H9 (cell line): Measurements from ENCODE around the gene MRPL51. TPM values are rescaled to one million over a fixed set of nuclear protein-coding genes. Genes with fewer than 3 reads are reported as not detected.

Experiments used
- DNase-seq: peaks from one replicate; pipeline ENCODE4 v3.0.0-alpha.2; 2017
- H2AFZ ChIP-seq: one replicate; pipeline ENCODE4 v1.6.1; 2013; ENCODE audit warnings: mild to moderate bottlenecking, low read length, control low read depth, moderate library complexity
- H2AK5ac ChIP-seq: 2 replicates; pipeline ENCODE4 v1.6.1; 2013; ENCODE audit warnings: low read length, control low read depth, mixed read lengths; ENCODE audit not compliant: insufficient read length
- H2BK120ac ChIP-seq: one replicate; pipeline ENCODE4 v1.6.1; 2013; ENCODE audit warnings: low read depth, mild to moderate bottlenecking, low read length, control low read depth, inconsistent platforms; ENCODE audit not compliant: poor library complexity, severe bottlenecking
- H2BK12ac ChIP-seq: 2 replicates; pipeline ENCODE4 v1.6.1; 2013; ENCODE audit warnings: low read length, control low read depth, mixed read lengths, low read depth; ENCODE audit not compliant: insufficient read length
- H2BK15ac ChIP-seq: 2 replicates; pipeline ENCODE4 v1.6.1; 2013; ENCODE audit warnings: low read depth, low read length, control low read depth
- H2BK20ac ChIP-seq: one replicate; pipeline ENCODE4 v1.6.1; 2013; ENCODE audit warnings: low read depth, mild to moderate bottlenecking, low read length, control low read depth, inconsistent platforms; ENCODE audit not compliant: poor library complexity, severe bottlenecking
- H2BK5ac ChIP-seq: 2 replicates; pipeline ENCODE4 v1.6.1; 2013; ENCODE audit warnings: low read length, control low read depth, mixed read lengths; ENCODE audit not compliant: insufficient read length
- H3K14ac ChIP-seq: 2 replicates; pipeline ENCODE4 v1.6.1; 2013; ENCODE audit warnings: low read length, control low read depth; ENCODE audit not compliant: insufficient read depth
- H3K18ac ChIP-seq: 2 replicates; pipeline ENCODE4 v1.6.1; 2013; ENCODE audit warnings: low read depth, mild to moderate bottlenecking, mixed read lengths, low read length, control low read depth; ENCODE audit not compliant: insufficient read length
- H3K23ac ChIP-seq: 2 replicates; pipeline ENCODE4 v1.6.1; 2013; ENCODE audit warnings: low read length, control low read depth, mixed read lengths, low read depth; ENCODE audit not compliant: insufficient read length
- H3K23me2 ChIP-seq: 2 replicates; pipeline ENCODE4 v1.6.1; 2013; ENCODE audit warnings: low read depth, mild to moderate bottlenecking, mixed read lengths, low read length, control low read depth; ENCODE audit not compliant: insufficient read length, poor library complexity, severe bottlenecking
- H3K27ac ChIP-seq: 2 replicates; pipeline ENCODE4 v1.5.1; 2013; ENCODE audit warnings: low read length, control low read depth, mixed read lengths, low read depth; ENCODE audit not compliant: insufficient read length
- H3K27me3 ChIP-seq: 2 replicates; pipeline ENCODE4 v1.6.1; 2013; ENCODE audit warnings: low read length, control low read depth, inconsistent platforms; ENCODE audit not compliant: insufficient read depth
- H3K4ac ChIP-seq: 2 replicates; pipeline ENCODE4 v1.6.1; 2013; ENCODE audit warnings: low read depth, mild to moderate bottlenecking, control low read depth, inconsistent platforms, low read length, moderate library complexity
- H3K4me1 ChIP-seq: 2 replicates; pipeline ENCODE4 v1.6.1; 2013; ENCODE audit warnings: low read length, control low read depth, inconsistent platforms; ENCODE audit not compliant: insufficient read depth
- H3K4me2 ChIP-seq: 2 replicates; pipeline ENCODE4 v1.6.1; 2013; ENCODE audit warnings: low read length, control low read depth, mixed read lengths; ENCODE audit not compliant: insufficient read length, insufficient read depth
- H3K56ac ChIP-seq: 2 replicates; pipeline ENCODE4 v1.6.1; 2013; ENCODE audit warnings: low read depth, mild to moderate bottlenecking, mixed read lengths, low read length, control low read depth; ENCODE audit not compliant: insufficient read length
- H3K79me1 ChIP-seq: 2 replicates; pipeline ENCODE4 v1.6.1; 2013; ENCODE audit warnings: low read depth, mild to moderate bottlenecking, moderate library complexity, low read length, control low read depth, inconsistent platforms; ENCODE audit not compliant: insufficient read depth, poor library complexity, severe bottlenecking
- H3K79me2 ChIP-seq: 2 replicates; pipeline ENCODE4 v1.6.1; 2013; ENCODE audit warnings: low read length, control low read depth, inconsistent platforms; ENCODE audit not compliant: insufficient read depth
- H3K9ac ChIP-seq: 2 replicates; pipeline ENCODE4 v1.6.1; 2013; ENCODE audit warnings: low read length, control low read depth, mixed read lengths; ENCODE audit not compliant: insufficient read length; ENCODE audit errors: extremely low read depth
- H3K9me3 ChIP-seq: one replicate; pipeline ENCODE4 v1.6.1; 2013; ENCODE audit warnings: low read depth, low read length, inconsistent platforms; ENCODE audit not compliant: control insufficient read depth
- H3T11ph ChIP-seq: one replicate; pipeline ENCODE4 v1.6.1; 2013; ENCODE audit warnings: mild to moderate bottlenecking, low read length, control low read depth, inconsistent platforms
- H4K20me1 ChIP-seq: one replicate; pipeline ENCODE4 v1.6.1; 2013; ENCODE audit not compliant: control insufficient read depth, insufficient read length, insufficient read depth
- H4K5ac ChIP-seq: 2 replicates; pipeline ENCODE4 v1.6.1; 2013; ENCODE audit warnings: low read depth, mild to moderate bottlenecking, mixed read lengths, low read length, control low read depth; ENCODE audit not compliant: insufficient read length
- H4K8ac ChIP-seq: replicated peaks from 2 replicates; pipeline ENCODE4 v1.6.1; 2013; ENCODE audit warnings: low read length, control low read depth, mixed read lengths, low read depth; ENCODE audit not compliant: insufficient read length
- H4K91ac ChIP-seq: 2 replicates; pipeline ENCODE4 v1.6.1; 2013; ENCODE audit warnings: low read depth, mild to moderate bottlenecking, moderate library complexity, mixed read lengths, low read length, control low read depth; ENCODE audit not compliant: insufficient read length
- H3K27ac Mint-ChIP-seq, 3 experiments: 2 replicates in 2 of 3; 3 replicates in 1 of 3; pipeline ENCODE4 v1.8.0; 2020 to 2021; ENCODE audit warnings: mixed read lengths in 3 of 3, mild to moderate bottlenecking in 1 of 3, moderate library complexity in 1 of 3
- H3K27me3 Mint-ChIP-seq: 2 replicates; pipeline ENCODE4 v1.8.0; 2021; ENCODE audit warnings: low read depth, mild to moderate bottlenecking, moderate library complexity, mixed read lengths
- H3K36me3 Mint-ChIP-seq, 3 experiments: 2 replicates in 2 of 3; 3 replicates in 1 of 3; pipeline ENCODE4 v1.8.0; 2020 to 2021; ENCODE audit warnings: low read depth in 3 of 3, mixed read lengths in 3 of 3; ENCODE audit not compliant: insufficient read depth in 1 of 3
- H3K4me1 Mint-ChIP-seq, 2 experiments: 2 replicates each; pipeline ENCODE4 v1.8.0; 2020; ENCODE audit warnings: mixed read lengths in 2 of 2
- H3K4me3 Mint-ChIP-seq, 2 experiments: 2 replicates in 1 of 2; 3 replicates in 1 of 2; pipeline ENCODE4 v1.8.0; 2020 to 2021; ENCODE audit warnings: mild to moderate bottlenecking in 2 of 2, mixed read lengths in 2 of 2, moderate library complexity in 1 of 2
- H3K9me3 Mint-ChIP-seq, 2 experiments: 2 replicates in 1 of 2; 3 replicates in 1 of 2; pipeline ENCODE4 v1.8.0; 2020; ENCODE audit warnings: mild to moderate bottlenecking in 2 of 2, mixed read lengths in 2 of 2, moderate library complexity in 1 of 2
- WGBS: extraction: QIAGEN DNeasy Blood & Tissue Kit; methylation state at CpG from one replicate; pipeline ENCODE4 v1.1.7; 2013; ENCODE audit warnings: missing lambda C conversion rate, low lambda C conversion rate, mixed read lengths; ENCODE audit not compliant: insufficient read length; ENCODE audit errors: extremely low coverage; 5-methylcytosine and 5-hydroxymethylcytosine counted together
- total RNA-seq: library from RNA; stranded (reverse); gene quantifications from 2 replicates; pipeline ENCODE4 v1.2.1, GENCODE V29; 2021
- TF ChIP-seq, protein P1 (sequence below): fragments of 200-600 bp; sonication (generic); conservative IDR thresholded peaks from 3 replicates; pipeline ENCODE4 v1.8.0; 2021; ENCODE audit warnings: antibody characterized with exemption, mild to moderate bottlenecking

MRPL51 gene
- total RNA-seq, 1 experiment from 2014 or later = 329 TPM

DNA sequence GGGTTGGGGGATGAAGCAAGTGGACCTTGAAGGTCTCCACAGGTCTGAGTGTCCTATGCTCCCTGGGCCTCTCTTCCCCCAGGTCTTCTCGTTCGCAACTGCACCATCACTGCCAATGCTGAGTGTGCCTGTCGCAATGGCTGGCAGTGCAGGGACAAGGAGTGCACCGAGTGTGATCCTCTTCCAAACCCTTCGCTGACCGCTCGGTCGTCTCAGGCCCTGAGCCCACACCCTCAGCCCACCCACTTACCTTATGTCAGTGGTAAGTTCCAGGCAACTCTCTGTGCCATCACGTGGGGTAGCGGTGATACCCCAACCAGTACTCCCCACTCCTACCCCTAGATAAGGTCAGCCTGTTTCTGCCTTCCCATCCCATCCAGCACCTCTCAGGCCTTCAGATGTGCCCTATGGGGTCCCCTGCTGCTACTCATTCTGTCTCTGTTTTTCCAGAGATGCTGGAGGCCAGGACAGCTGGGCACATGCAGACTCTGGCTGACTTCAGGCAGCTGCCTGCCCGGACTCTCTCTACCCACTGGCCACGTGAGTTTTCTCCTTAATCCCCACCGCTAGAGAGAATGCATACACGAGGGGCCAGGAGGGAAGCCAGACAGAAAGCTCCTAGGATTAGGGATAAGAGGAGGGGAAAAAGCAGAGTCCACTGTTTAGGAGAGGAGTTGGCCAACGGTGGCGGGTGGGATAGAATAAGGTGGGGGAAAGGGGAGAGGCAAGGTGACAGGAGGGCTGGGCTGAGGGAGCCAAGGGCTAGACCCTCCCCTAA, 42.8 kb downstream of the MRPL51 start:
- H3K4me1 Mint-ChIP-seq = peaks cover 40 to 49% of the 10 kb centered on the region in 2 experiments
- Histone ChIP-seq H3K23ac (no peak overlapping the region), H2BK15ac (no peak overlapping the region), H2BK120ac (no peak overlapping the region), H3K79me2 (no peaks in the 10 kb centered on the region), H2BK12ac (no peak overlapping the region), H3K4ac (no peak overlapping the region), H3K18ac (no peak overlapping the region), H3K14ac (peak overlapping the region; percentile 26; the same call in 1 of the 2 replicates), H3K9me3 (no peaks in the 10 kb centered on the region), H3K79me1 (no peaks in the 10 kb centered on the region), H3K9ac (no peak overlapping the region), H2AK5ac (no peak overlapping the region), H4K8ac (no peak overlapping the region), H3T11ph (no peak overlapping the region), H2BK5ac (no peak overlapping the region), H3K27ac (no peak overlapping the region), H4K91ac (no peak overlapping the region), H4K5ac (no peak overlapping the region), H3K23me2 (peaks cover 3% of the 10 kb centered on the region), H3K56ac (no peak overlapping the region), H3K4me1 (peaks cover 11% of the 10 kb centered on the region; the same call in 1 of the 2 replicates), H4K20me1 (no peaks in the 10 kb centered on the region), H3K27me3 (no peaks in the 10 kb centered on the region), H2BK20ac (no peak overlapping the region), H3K4me2 (no peak overlapping the region), H2AFZ (no peak overlapping the region)
- H3K4me3 Mint-ChIP-seq = peak overlapping the region in 1 of 2 experiments; percentile 73; a peak in 2 of 5 replicates
- TF ChIP-seq, protein P1, sequence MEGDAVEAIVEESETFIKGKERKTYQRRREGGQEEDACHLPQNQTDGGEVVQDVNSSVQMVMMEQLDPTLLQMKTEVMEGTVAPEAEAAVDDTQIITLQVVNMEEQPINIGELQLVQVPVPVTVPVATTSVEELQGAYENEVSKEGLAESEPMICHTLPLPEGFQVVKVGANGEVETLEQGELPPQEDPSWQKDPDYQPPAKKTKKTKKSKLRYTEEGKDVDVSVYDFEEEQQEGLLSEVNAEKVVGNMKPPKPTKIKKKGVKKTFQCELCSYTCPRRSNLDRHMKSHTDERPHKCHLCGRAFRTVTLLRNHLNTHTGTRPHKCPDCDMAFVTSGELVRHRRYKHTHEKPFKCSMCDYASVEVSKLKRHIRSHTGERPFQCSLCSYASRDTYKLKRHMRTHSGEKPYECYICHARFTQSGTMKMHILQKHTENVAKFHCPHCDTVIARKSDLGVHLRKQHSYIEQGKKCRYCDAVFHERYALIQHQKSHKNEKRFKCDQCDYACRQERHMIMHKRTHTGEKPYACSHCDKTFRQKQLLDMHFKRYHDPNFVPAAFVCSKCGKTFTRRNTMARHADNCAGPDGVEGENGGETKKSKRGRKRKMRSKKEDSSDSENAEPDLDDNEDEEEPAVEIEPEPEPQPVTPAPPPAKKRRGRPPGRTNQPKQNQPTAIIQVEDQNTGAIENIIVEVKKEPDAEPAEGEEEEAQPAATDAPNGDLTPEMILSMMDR = no peak
- H3K27me3 Mint-ChIP-seq = no peaks in the 10 kb centered on the region; the same call in none of the 2 replicates
- H3K9me3 Mint-ChIP-seq = no peaks in the 10 kb centered on the region
- no peak for DNase-seq
- peaks cover 2 to 7% (median 5%) of the 10 kb centered on the region in 3 experiments for H3K36me3 Mint-ChIP-seq
- no CpG with 5 or more reads among the region's 16 CpGs for WGBS
- H3K27ac Mint-ChIP-seq = peak overlapping the region; percentile 85 to 99 (median 99); a peak in 6 of 7 replicates
